HepG2 (cell line): ENCODE results near the gene MT4. TPM values are rescaled to one million over a fixed set of nuclear protein-coding genes. Genes with fewer than 3 reads are reported as not detected.

Source experiments
- ARHGAP35 ChIP-seq: sonication (generic); formaldehyde crosslinking; IDR thresholded peaks from 2 replicates; pipeline ENCODE4 v1.9.0; 2022; ENCODE audit warnings: mild to moderate bottlenecking, inconsistent platforms, moderate library complexity, missing genetic modification reagents, borderline replicate concordance
- ATRX ChIP-seq: sonication (generic); formaldehyde crosslinking; IDR thresholded peaks from 2 replicates; pipeline ENCODE4 v1.4.0; 2020; ENCODE audit warnings: missing genetic modification reagents, borderline replicate concordance
- BCL6 ChIP-seq: IDR thresholded peaks from 2 replicates; pipeline ENCODE4 v1.6.1; 2016; ENCODE audit warnings: missing genetic modification reagents, missing compliant biosample characterization
- DR1 ChIP-seq: sonication (generic); formaldehyde crosslinking; IDR thresholded peaks from 2 replicates; pipeline ENCODE4 v1.8.0; 2021; ENCODE audit warnings: mild to moderate bottlenecking, missing genetic modification reagents, inconsistent platforms
- FOSL1 ChIP-seq: sonication (generic); formaldehyde crosslinking; IDR thresholded peaks from 2 replicates; pipeline ENCODE4 v1.9.0; 2021; ENCODE audit warnings: missing genetic modification reagents, borderline replicate concordance
- HES4 ChIP-seq: sonication (generic); formaldehyde crosslinking; IDR thresholded peaks from 2 replicates; pipeline ENCODE4 v1.9.0; 2021; ENCODE audit warnings: mild to moderate bottlenecking, missing genetic modification reagents, borderline replicate concordance
- HMGXB4 ChIP-seq, 2 experiments: sonication (generic) in 1 of 2; formaldehyde crosslinking in 1 of 2; IDR thresholded peaks; 2 replicates each; pipeline versions ENCODE4 v1.4.0 to v1.6.1; 2018 to 2020; ENCODE audit warnings: missing genetic modification reagents in 2 of 2, borderline replicate concordance in 1 of 2, low read depth in 1 of 2, mild to moderate bottlenecking in 1 of 2, missing biosample characterization in 1 of 2
- HNRNPK ChIP-seq: fragments of 200-400 bp; formaldehyde crosslinking; IDR thresholded peaks from 2 replicates; pipeline ENCODE4 v1.6.1; 2018; ENCODE audit warnings: low read length, low read depth, moderate library complexity, mild to moderate bottlenecking; ENCODE audit not compliant: poor library complexity, severe bottlenecking
- HOXD1 ChIP-seq: sonication (generic); formaldehyde crosslinking; IDR thresholded peaks from 2 replicates; pipeline ENCODE4 v1.5.0; 2020; ENCODE audit warnings: missing genetic modification reagents
- NR1H2 ChIP-seq: sonication (generic); formaldehyde crosslinking; IDR thresholded peaks from 2 replicates; pipeline ENCODE4 v1.8.1; 2022; ENCODE audit warnings: low read depth, missing genetic modification reagents, borderline replicate concordance
- NRL ChIP-seq: sonication (generic); formaldehyde crosslinking; IDR thresholded peaks from 2 replicates; pipeline ENCODE4 v1.5.0; 2020; ENCODE audit warnings: missing genetic modification reagents, mild to moderate bottlenecking, moderate library complexity, borderline replicate concordance
- PAF1 ChIP-seq: IDR thresholded peaks from 2 replicates; pipeline ENCODE4 v1.6.1; 2016; ENCODE audit warnings: missing genetic modification reagents, missing compliant biosample characterization
- PLRG1 ChIP-seq: fragments of 450-650 bp; conservative IDR thresholded peaks from 2 replicates; pipeline ENCODE4 v1.6.1; 2016
- POGZ ChIP-seq: sonication (generic); formaldehyde crosslinking; IDR thresholded peaks from 2 replicates; pipeline ENCODE4 v1.4.0; 2020; ENCODE audit warnings: mild to moderate bottlenecking, missing genetic modification reagents
- POLR2G ChIP-seq: fragments of 200-400 bp; formaldehyde crosslinking; IDR thresholded peaks from 2 replicates; pipeline ENCODE4 v1.6.1; 2018; ENCODE audit warnings: mild to moderate bottlenecking, low read depth, low read length, moderate library complexity
- PRPF4 ChIP-seq: fragments of 200-400 bp; formaldehyde crosslinking; IDR thresholded peaks from 2 replicates; pipeline ENCODE4 v1.6.1; 2016; ENCODE audit warnings: low read length, low read depth; ENCODE audit not compliant: poor library complexity, severe bottlenecking
- RARA ChIP-seq: IDR thresholded peaks from 2 replicates; pipeline ENCODE4 v1.6.1; 2016; ENCODE audit warnings: missing genetic modification reagents, missing compliant biosample characterization
- RARG ChIP-seq: sonication (generic); formaldehyde crosslinking; IDR thresholded peaks from 2 replicates; pipeline ENCODE4 v1.4.0; 2020; ENCODE audit warnings: low read depth, mild to moderate bottlenecking, missing genetic modification reagents
- REPIN1 ChIP-seq: sonication (generic); formaldehyde crosslinking; IDR thresholded peaks from 2 replicates; pipeline ENCODE4 v1.8.0; 2022; ENCODE audit warnings: missing genetic modification reagents, low read depth, mild to moderate bottlenecking, borderline replicate concordance
- TEAD2 ChIP-seq: sonication (generic); formaldehyde crosslinking; IDR thresholded peaks from 2 replicates; pipeline ENCODE4 v1.9.0; 2021; ENCODE audit warnings: missing genetic modification reagents
- ZMYM3 ChIP-seq: sonication (generic); formaldehyde crosslinking; IDR thresholded peaks from 2 replicates; pipeline ENCODE4 v1.5.1; 2020; ENCODE audit warnings: mild to moderate bottlenecking, missing genetic modification reagents
- ZNF292 ChIP-seq: sonication (generic); formaldehyde crosslinking; IDR thresholded peaks from 2 replicates; pipeline ENCODE4 v1.8.1; 2022; ENCODE audit warnings: mild to moderate bottlenecking, low read depth, missing genetic modification reagents, borderline replicate concordance
- ZNF326 ChIP-seq: sonication (generic); formaldehyde crosslinking; IDR thresholded peaks from 2 replicates; pipeline ENCODE4 v1.4.0; 2020; ENCODE audit warnings: missing genetic modification reagents, borderline replicate concordance
- ZNF670 ChIP-seq: sonication (generic); formaldehyde crosslinking; IDR thresholded peaks from 2 replicates; pipeline ENCODE4 v1.8.0; 2022; ENCODE audit warnings: mild to moderate bottlenecking, missing genetic modification reagents, borderline replicate concordance
- ZNF850 ChIP-seq: sonication (generic); formaldehyde crosslinking; conservative IDR thresholded peaks from 2 replicates; pipeline ENCODE4 v1.9.0; 2021; ENCODE audit warnings: mild to moderate bottlenecking, missing genetic modification reagents
- ZUFSP ChIP-seq: sonication (generic); formaldehyde crosslinking; IDR thresholded peaks from 2 replicates; pipeline ENCODE4 v1.9.0; 2021; ENCODE audit warnings: missing genetic modification reagents, mild to moderate bottlenecking, borderline replicate concordance
- polyA plus RNA-seq, 8 experiments: library from polyadenylated mRNA; depleted of rRNA in 3 of 8; stranded (reverse) in 7 of 8; unstranded in 1 of 8; fragments of >200 nt; fragmentation: Illumina TruSeq in 4 of 8; extraction: Trizol in 4 of 8; gene quantifications; 2 replicates each; pipeline versions ENCODE4 v1.2.1 to v1.2.3, GENCODE V29; 2011 to 2016; ENCODE audit warnings: low read depth in 4 of 8, missing spikeins in 1 of 8, mixed read lengths in 1 of 8; ENCODE audit not compliant: insufficient read depth in 1 of 8
- total RNA-seq, 5 experiments: library from RNA; depleted of rRNA; stranded (reverse); fragments of >200 nt; fragmentation: Illumina TruSeq; extraction: Trizol; gene quantifications; 2 replicates each; pipeline ENCODE4 v1.2.3, GENCODE V29; 2016; ENCODE audit warnings: low read depth in 1 of 5

MT4 gene
- total and polyA plus RNA-seq, 2 of the 13 experiments (the other 11 are each of a cell fraction or from before 2014, with no cell fraction given) = not detected

GRCh38 chr16:56607109-56607618 lies 42.3 kb downstream of the MT4 start (continued):
- no peak for TF ChIP-seq RARG (CRISPR knock-in tag)
- TF ChIP-seq POLR2G = peak; percentile 85
- no peak for TF ChIP-seq ZNF326 (CRISPR knock-in tag)
- no peak; the same call in 1 of the 2 replicates for TF ChIP-seq NR1H2
- no peak for TF ChIP-seq HNRNPK
- TF ChIP-seq DR1 = no peak; the same call in 1 of the 2 replicates
- peak; percentile 64 for TF ChIP-seq POGZ
- peak; percentile 74 for TF ChIP-seq ZNF292 (CRISPR knock-in tag)
- no peak for TF ChIP-seq ZUFSP (CRISPR knock-in tag)
- TF ChIP-seq FOSL1 = 0 out of 2 replicates have a peak, but pooled peaks have one; percentile 3
- TF ChIP-seq ARHGAP35 = no peak
- no peak for TF ChIP-seq PAF1 (CRISPR knock-in tag)
- TF ChIP-seq PLRG1 = no peak
- peak; percentile 72; the same call in 1 of the 2 replicates for TF ChIP-seq ZNF850 (CRISPR knock-in tag)
- TF ChIP-seq HES4 (CRISPR knock-in tag) = 0 out of 2 replicates have a peak, but pooled peaks have one; percentile 59
- TF ChIP-seq ZNF670 = peak; percentile 87; the same call in 1 of the 2 replicates
- peak; percentile 90 for TF ChIP-seq NRL (CRISPR knock-in tag)
- TF ChIP-seq HOXD1 = peak; percentile 62; the same call in 1 of the 2 replicates
- TF ChIP-seq TEAD2 (CRISPR knock-in tag) = peak; percentile 42; the same call in 1 of the 2 replicates
- peak; percentile 71 for TF ChIP-seq ZMYM3 (CRISPR knock-in tag)
- peak; percentile 91 for TF ChIP-seq RARA (CRISPR knock-in tag)
- TF ChIP-seq BCL6 (CRISPR knock-in tag) = 0 out of 2 replicates have a peak, but pooled peaks have one; percentile 65
- TF ChIP-seq PRPF4 = no peak
- no peak for TF ChIP-seq HMGXB4 (CRISPR knock-in tag; IDR thresholded peaks at IDR 0.05; ENCODE audit: borderline replicate concordance in 1 of 2, low read depth in 1 of 2)
- no peak for TF ChIP-seq REPIN1 (CRISPR knock-in tag)
- no peak for TF ChIP-seq ATRX (CRISPR knock-in tag)
